Measurements from ENCODE around the gene FKBP6.
"Not testable (repeated sequence)": the region's sequence is repeated elsewhere in the genome, so short reads cannot be mapped to it uniquely, and the experiment has no call there.

Gene FKBP6

DNA sequence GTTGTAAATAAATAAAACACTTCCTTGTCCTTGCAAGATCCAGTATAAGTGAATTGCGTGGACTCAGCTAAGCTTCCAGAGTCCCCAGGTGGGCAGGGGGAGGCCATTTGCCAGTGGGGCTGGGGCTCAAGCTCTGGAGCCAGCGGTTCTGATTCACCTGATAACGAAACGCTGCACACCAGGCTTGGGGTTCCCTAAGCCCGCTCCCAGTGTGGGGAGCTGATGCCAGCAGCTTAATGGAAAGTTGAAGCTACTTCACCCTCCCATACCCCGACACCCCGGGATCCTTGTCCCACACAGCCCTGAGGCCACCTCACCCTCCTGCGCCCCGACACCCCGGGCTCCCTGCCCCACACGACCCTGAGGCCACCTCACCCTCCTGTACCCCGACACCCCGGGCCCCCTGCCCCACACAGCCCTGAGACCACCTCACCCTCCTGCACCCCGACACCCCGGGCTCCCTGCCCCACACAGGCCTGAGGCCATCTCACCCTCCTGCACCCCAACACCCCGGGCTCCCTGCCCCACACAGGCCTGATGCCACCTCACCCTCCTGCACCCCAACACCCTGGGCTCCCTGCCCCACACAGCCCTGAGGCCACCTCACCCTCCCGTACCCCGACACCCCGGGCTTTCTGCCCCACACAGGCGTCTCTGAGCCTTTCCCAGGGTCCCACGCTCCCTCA, 30.8 kb downstream of the FKBP6 start:
- no peak for DNase-seq

DNA sequence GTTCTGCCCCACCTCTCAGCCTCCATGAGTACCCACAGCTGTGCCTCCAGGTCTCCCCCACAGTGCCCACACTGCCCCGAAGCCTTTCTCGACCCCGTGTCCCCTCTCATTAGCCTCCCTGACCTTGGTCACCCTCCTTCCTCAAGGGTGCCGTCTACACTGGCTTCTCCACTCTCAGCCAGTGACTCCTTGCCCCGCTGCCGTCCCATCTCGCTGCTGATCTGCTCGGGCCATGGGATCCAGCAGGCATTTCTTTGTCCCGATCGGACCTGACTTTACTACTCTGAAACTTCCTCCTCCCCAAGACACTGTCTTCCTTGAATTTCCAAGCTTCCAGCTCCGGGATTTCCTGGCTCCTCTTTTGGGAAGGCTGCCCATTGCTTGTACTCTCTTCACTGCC, 31.3 kb downstream of the FKBP6 start:
- DNase-seq = no peak

DNA sequence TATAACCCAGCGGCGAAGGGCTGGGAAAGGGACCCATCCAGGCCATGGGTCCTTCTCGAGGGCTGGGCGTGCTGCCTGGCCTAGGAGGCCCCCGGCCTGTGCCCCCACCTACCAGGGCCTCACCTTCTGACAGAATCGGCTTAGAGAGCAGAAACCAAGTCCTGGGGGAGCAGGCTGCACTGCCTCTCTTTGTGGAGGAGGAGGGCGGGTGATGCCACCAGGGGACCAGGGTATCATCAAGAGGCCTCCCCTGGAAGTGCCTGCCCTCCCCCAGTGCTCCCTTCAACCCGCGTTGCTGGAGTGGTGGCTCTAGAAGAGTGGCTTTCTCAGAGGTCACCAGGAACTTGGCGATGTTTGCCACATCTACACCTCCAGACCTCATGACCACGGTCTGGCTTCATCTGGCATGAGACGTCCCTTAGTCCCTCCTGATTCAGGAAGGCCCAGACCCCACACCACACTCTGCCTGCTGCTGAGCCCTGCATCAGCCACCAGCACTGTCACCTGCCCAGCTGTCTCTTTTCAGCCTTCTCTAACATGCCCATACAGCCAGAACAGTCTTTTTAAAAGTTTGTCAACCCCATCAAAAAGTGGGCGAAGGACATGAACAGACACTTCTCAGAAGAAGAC, 31.9 kb downstream of the FKBP6 start:
- no peak for DNase-seq

DNA sequence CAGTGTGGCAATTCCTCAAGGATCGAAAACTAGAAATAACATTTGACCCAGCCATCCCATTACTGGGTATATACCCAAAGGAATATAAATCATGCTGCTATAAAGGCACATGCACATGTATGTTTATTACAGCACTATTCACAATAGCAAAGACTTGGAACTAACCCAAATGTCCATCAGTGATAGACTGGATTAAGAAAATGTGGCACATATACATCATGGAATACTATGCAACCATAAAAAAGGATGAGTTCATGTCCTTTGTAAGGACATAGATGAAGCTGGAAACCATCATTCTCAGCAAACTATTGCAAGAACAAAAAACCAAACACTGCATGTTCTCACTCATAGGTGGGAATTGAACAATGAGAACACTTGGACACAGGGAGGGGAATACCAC, 32.6 kb downstream of the FKBP6 start:
- not testable (repeated sequence) for DNase-seq

DNA sequence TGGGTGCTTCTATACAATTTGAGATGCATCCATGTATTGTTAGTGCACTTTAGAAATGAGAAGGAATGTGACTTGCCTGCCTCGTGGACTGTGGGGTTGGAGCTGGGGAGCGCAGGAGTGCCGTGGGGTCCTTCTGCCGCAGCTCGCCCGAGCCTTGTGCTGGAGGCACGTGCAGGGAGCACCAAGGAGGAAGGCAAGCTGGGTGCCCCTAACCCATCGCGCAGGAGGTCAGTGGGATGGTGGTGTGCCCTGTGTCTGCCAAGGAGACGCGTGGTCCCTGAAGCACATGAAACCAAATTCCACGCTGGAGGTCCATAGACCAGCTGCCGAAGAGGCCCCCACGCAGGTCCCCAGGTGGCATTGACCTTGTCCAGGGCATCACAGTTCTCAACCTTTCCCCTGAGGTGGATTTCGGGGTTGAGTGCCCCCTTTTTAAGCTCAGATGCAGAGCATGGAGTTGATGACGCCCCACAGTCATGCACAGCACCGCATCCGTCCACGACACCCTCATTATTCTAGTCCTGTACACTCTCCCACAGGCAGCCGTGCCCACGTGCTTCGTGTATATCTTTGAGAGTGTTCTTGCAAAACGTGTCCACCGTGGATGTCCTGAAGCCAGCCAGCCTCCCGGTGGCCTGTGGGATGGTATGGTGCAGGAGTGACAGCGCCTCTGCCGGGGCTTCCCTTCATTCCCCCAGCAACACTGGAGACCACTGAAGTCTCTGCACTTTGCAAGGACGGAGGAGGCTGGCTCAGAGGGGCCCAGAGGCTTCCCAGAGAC, 35.5 kb downstream of the FKBP6 start:
- no peak for DNase-seq

DNA sequence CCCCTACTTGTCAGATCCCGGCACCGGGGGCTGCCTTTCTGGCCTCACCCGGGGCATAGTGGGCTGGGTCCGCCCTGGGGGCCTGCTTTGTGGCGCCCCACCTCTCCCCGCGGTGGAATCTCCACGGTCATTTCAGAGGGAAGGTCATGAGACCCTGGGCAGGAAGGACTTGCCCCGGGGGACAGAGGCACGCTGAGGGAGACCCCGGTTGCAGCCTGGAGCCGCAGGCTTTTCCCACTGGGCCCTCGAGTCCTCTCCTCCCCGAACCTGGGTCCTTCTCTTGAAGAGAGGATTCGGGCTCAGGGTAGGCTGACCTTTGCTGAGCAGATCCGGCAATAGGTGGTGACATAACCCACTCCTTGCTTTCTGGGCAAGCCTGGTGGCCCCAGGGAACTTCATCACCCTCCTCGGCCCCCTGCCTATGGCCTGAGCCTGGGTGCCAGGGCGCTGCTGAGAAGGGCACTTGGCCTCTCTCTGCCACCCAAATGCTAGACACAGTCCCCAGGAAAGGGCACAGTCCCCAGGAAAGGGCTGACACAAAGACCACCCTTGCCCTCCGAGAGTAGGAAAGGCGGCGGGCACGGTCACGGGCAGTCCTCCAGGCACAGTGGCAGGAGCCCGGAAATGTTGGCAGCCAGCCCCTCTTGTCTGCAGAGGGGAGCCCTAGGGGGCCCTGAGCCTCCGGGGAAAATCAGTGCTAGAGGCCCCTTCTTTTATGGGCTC, 36.2 kb downstream of the FKBP6 start:
- no peak for DNase-seq

DNA sequence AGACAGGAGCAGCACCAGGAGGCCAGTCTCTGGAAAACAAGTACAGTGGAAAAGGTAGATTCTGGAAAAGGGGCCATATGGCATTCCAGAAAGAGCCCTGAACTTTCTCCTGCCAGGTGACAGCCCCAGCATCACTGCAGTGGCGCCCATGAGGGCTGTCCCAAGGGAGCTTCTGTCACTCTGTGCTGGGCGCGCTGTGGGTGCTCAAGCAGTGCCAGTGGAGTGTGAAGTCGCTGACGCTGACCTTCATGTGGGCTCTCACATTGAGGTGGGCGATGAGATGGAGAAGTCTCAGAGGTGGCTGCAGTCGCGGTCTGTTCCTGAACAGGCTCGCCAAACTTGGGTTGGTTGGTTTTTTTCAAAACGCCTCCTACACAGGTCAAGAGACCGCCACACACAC, 38.2 kb downstream of the FKBP6 start:
- no peak for DNase-seq

DNA sequence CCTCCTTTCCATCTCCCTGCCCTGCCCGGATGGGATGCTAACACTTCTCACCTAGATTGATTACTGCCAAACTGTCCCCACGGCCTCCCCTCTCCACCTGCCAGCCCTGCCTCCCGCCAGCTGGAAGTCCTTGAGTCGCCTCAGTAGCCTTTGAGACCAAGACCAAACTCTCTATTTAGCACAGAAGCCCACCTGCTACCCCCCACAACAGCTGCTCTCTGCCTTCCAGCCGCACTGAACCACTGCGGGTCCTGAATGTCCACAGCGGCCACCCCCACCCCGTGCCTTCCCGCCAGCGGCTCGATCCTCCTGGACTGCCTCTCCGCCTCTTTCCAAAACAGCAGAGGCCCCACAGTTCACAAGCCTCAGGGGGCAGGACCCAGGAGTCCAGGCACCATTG, 39.0 kb downstream of the FKBP6 start:
- DNase-seq = no peak

DNA sequence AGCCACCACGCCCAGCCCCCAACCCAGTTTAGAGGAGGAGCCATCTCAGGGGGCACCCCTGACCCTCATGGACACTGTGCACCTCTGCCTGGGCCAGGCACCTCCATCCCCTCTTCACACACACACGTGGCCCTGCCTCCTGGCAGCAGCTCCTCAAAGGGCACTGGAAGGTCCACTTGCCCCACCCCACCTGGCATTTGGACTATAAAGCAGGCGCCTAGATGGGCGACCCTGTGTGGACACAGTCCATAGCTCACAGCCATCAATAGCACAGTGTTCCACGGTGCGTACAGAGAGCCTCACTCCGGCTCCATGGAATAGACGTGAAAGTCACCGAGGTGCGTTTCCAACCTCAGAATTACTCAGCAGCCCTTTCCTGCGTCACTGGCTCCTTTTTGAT, 41.0 kb downstream of the FKBP6 start:
- DNase-seq = no peak

DNA sequence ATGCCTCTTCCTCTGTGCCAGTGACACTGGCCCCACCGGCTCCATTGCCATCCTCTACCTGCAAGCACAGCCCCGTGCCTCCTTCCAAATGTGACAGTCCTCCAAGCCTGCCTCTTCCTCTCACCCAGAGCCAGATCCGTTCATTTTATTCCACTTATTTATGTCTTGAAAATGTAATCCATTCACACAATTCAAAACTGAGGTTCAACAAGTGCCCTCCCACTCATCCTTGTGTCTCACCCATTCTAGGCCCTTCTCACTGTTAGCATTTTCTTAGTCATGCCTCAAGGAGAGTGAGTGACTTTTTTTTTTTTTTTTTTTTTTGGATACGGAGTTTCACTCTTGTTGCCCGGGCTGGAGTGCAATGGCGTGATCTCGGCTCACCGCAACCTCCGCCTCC, 41.7 kb downstream of the FKBP6 start:
- DNase-seq = no peak

DNA sequence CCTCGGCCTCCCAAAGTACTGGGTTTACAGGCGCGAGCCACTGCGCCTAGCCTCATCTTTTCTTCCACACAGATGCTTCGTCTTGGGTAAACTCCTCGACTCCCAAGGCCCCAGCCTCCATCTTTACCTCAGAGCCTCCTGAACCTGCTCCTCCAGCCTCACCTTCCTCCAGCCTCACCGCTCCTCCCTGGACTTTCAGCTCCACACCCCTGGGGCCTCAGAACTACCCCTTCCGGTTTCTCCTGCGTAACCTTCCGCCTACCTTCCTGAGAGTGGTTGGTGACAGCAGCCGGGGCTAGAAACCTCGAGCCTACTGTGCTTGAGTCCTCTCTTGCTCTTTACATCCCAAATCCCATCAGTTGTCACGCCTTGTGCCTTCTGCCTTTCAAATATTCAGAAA, 45.8 kb downstream of the FKBP6 start:
- DNase-seq = no peak

DNA sequence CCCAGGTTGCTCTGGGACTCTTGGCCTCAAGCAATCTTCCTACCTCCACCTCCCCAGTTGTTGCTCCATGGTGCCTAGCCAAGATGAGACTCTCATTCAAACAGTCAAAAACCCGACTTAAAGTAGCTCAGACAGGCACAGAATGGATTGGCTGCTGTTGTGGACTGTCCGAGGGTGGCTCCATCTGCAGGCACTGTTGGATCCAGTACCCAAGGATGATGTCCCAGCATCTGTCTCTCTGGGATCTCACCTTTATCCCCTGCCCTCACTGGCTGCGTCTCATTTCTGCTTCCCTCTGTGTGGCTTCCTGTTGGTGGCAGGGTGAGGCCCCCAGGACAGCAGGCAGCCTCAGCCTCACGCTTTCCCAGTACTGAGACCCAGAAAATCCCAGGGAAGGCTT, 48.3 kb downstream of the FKBP6 start:
- DNase-seq = not testable (repeated sequence)

DNA sequence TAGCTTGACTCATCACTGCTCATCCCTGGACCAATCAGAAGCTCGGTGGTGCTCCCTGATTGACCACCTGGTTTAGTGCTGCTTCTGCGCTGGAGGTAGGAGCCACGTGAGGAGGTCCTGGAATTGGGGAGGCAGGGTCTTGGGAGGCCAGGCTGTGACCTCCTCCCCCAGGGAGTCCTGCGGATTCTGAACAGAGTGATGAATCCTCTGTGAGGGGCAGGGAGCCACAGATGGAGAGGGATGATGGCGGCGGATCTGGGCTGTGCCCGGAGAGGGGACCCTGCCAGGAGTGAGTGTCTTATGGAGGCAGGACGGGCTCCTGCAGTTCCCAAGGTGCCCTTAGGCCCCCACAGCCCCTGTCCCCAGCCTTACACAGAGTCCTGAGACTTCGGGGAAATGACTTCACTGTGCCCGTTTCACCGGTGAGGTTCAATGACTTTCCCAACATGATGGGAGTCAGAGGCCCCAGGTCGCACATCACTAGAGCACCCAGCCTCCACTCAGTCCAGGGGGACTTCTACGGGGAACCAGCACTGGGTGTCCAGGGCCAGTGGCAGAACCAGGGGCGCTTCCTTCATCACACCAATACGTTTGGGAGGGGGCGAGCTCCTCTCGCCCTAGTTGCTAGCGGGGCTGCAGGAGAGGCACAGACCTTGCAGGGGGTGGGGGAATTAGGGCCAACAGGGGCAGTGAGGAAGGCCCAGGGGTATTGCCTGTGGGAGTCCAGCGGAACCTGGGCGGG, 48.9 kb downstream of the FKBP6 start:
- no peak for DNase-seq

DNA sequence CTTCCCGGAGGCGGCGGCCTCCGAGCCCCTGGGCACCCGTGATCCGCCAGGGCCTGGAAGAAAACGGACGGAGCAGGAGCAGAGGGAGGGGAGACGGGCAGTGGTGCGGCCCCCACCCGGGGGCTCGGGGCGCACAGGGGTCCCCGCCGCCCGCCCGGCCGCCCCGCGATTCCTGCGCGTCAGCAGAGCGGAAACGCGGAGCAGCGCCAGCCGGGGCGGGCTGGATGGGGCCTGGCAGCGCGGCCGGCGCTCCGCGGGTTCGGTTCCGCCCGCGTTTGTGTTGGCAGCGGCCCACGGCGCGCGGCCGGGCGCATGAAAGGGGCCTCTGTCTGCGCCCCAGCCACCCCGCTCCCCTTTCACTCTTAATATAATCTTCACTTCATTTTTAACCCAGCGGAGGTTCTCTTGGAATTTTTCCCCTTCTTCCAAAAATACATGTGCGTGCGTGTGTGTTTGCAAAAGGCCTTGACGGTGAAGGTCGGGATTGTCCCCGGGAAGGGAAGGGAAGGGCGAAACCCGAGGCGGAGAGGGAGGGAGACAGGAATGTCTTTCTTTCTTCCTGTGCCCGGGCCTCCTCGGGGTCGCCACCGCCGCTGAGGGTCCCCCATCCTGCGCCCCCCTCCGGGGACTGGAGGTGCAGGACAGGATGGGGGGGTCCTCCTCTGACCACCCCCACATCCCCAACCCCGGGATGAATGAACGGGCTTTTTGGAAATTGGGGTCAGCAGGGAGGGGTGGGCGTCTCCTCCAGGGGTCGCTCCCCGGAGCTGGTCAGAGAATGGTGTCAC, 49.6 kb downstream of the FKBP6 start:
- not testable (repeated sequence) for DNase-seq

DNA sequence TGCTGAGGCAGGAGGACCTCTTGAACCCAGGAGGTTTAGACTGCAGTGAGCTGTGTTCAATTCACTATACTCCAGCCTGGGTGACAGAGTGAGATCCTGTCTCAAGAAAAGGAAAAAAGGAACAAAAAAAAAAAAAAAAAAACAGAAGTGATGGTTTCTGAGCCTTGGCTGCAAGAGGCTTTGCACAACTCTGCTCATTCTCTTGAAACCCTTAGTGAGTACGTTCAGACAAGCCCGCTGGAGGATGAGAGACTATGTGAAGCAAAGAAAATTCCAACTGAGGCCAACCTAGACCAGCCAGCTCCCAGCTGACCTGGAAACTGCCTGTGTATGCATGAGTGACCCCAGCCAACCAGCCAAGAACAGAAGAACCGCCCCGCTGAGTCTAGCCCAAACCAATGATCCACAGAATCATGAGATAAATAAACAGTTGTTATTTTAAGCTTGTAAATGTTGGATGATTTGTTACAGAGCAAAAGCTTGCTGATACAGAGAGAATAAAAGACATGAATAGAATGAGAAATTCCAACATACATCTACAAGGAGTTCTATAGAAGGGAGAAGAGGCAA, 55.1 kb downstream of the FKBP6 start:
- no peak for DNase-seq

DNA sequence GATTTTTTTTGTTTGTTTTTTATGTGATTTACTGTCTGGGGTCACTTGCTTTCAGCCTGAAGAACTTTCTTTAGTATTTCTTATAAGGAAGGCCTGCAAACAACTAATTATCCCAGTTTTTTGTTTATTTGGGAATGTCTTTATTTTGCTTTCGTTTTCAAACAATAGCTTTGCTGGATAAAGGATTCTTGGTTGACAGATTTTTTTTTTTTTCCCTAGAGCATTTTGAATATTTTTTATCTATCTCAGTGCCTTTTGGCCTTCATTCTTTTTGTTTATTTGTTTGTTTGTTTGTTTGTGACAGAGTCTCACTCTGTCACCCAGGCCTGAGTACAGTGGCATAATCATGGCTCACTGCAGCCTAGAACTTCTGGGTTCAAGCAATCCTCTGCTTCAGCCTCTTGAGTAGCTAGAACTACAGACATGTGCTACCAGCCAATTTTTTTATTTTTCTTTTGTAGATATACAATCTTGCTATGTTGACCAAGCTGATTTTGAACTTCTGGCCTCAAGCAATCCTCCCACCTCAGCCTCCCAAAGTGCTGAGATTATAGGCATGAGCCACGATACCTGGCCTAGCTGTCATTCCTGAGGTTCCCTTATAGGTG, 59.4 kb downstream of the FKBP6 start:
- DNase-seq = no peak

DNA sequence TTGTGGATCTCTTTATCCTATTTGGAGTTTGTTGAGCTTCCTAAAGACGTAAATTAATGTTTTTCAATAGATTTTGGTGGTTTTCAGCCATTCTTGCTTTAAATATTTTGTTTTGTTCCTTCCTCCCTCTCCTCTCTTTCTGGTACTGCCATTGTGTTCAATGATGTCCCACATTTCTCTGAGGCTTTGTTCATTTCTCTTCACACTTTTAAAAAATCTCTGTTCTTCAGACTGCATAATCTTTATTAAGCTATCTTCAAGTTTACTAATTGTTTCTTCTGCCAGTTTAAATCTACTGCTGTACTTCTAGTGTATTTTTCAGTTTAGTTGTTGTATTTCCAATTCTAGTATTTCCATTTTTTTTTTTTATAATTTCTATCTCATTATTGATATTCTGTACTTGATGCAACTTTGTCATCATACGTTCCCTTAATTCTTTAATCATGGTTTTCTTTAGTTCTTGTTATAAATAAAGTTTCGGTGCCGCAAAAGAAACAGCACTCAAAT, 60.0 kb downstream of the FKBP6 start:
- DNase-seq = no peak

DNA sequence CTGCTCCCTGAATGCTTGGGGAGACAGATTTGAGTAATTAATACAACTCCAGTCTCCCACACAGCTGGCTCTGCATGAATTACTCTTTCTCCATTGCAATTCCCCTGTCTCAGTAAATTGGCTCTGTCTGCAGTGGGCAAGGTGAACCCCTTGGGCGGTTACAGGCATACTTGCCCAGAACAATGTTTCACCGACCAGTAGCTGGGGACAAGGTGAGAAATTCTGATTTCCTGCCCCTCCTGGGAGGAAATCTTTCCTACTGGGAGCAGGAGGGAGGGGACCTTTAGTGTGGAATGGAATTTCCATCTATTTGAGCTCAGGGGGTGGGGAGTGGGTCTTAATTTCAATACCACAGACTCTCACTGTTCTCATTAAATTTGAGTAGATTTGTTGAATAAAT, 63.4 kb downstream of the FKBP6 start:
- no peak for DNase-seq

DNA sequence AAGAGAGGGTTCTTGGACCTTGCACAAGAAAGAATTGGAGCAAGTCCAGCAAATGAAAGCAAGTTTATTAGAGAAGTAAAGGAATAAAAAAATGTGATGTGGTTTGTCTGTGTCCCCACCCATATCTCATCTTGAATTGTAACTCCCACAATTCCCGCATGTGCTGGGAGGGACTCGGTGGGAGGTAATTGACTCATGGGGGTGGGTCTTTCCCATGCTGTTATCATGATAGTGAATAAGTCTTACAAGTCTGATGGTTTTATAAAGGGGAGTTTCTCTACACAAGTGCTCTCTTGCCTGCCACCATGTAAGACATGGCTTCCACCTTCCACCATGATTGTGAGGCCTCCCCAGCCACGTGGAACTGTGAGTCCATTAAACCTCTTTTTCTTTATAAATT, 66.5 kb downstream of the FKBP6 start:
- DNase-seq = no peak

DNA sequence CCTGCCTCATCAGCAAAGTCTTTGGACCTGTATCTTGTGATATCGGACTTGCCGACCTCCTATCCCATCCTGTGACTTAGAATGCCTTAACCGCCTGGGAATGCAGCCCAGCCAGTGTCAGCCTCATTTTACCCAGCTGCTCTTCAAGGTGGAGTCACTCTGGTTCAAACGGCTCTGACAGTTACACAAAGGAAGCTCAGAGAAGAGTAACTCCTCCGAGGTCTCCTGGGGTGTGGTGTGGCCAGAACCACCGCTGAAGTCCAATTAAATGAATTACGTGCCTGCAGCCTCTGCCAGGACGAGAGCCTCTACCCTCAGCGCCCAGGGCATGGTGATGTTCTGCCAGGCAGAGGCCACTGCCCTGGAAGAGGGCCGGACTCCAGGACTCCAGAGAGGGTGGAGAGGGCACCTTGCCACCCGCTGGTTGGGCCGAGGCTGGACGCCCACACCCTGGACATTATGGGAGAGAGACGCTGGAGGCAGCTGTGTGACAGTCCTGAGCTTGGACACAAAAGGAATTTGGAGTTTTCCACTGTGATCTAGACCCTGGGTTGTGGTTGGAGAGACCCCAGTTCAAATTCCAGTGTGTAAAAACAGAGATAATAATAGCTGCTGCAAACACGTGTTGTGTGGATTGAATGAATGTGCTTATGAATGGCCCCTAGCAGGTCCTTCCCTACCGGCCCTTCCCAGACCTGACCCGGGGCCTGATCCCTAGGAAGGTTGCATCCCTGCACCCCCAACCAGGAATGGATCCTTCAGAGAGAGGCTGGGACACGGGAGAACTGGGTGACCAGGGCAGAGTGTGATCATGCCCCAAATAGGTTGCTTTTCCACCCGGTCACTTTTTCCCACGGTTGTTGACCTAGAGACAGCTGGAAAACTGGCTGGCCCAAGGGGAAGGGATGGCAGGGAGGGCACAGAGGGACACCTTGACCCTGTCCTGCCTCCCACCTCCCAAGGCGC, 67.9 kb downstream of the FKBP6 start:
- no peak for DNase-seq

Measured in stimulated activated CD4-positive, alpha-beta T cell treated with anti-CD3 and anti-CD28 coated beads, Interleukin-4, amount 100 ng/mL, for 4 hours (primary cell).